ENCODE measurements around the gene CCDC78. TPM values are rescaled to one million over a fixed set of nuclear protein-coding genes. Genes with fewer than 3 reads are reported as not detected.
A peak's percentile ranks its signal among the peaks of the same experiment; 100 is the strongest.

Gene CCDC78
- total and polyA plus RNA-seq, 2 of the 13 experiments (the other 11 are each of a cell fraction or from before 2014, with no cell fraction given), result 0.53 to 1.5 TPM

DNA sequence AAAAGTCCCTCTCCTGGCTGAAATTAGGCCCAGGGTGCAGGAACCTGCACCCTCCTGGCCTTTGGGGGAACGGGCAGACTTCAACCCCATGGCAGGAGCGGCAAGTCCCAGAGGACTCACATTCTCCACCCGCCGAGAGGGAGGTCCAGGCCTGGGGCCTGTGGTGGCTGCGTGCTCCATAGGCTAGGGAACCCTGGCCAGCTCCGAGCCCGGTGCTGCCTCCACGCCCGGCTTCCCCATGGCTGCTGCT is 130 bp downstream of the CCDC78 start:
- ATAC-seq (peak; percentile 6), DNase-seq (ENCODE audit: low spot score) (no peak), FAIRE-seq (no peak)
- H3K9ac ChIP-seq (ENCODE audit: insufficient read depth, low read depth, low read length), result no peak overlapping the region
- peaks cover 0 to 3% of the 10 kb centered on the region in 2 experiments; a peak in 1 of 5 replicates for H3K27me3 ChIP-seq (ENCODE audit: control insufficient read depth in 1 of 2, insufficient read depth in 2 of 2, low read length in 2 of 2)
- no peak overlapping the region for H2AFZ ChIP-seq (ENCODE audit: low read length)
- H3K36me3 ChIP-seq (replicated peaks in 1 of 2; ENCODE audit: control insufficient read depth in 1 of 2, insufficient read depth in 2 of 2, low read length in 2 of 2), result no peaks in the 10 kb centered on the region
- BruUV-seq (replicated peaks), result no TSS peak
- H3K4me1 ChIP-seq (ENCODE audit: insufficient read depth, low read length), result peaks cover 19% of the 10 kb centered on the region
- no peak overlapping the region for H3K27ac ChIP-seq (ENCODE audit: extremely low read length, insufficient read depth, low read length)
- in situ Hi-C loops (cut with HindIII; ENCODE audit: extremely low pct_ligation_motif_present, low pct_unique_long_range_greater_than_20kb), result no loop called here
- H4K20me1 ChIP-seq (ENCODE audit: insufficient read depth, low read length), result no peaks in the 10 kb centered on the region
- ChIA-PET CTCF (ENCODE audit: low intra/inter-chr PET ratio, low total read pairs) (no interaction called here), POLR2A (interaction anchor here (1.2 to 2.6 kb wide), 3 partner anchors 10 to 35 kb away, joined by 3 to 14 read pairs (median 7); partner anchors contain the start of genes CIAO3 and MSLN)
- no peaks in the 10 kb centered on the region for H3K79me2 ChIP-seq (ENCODE audit: insufficient read depth, low read length)
- peak overlapping the region; percentile 94 for H3K4me2 ChIP-seq (ENCODE audit: low read depth, low read length)
- 5% methylated on average over 4 of the region's 9 CpGs for WGBS (ENCODE audit: low lambda C conversion rate)
- H3K9me3 ChIP-seq (ENCODE audit: low read length), result no peaks in the 10 kb centered on the region
- TF ChIP-seq NFKB2 (CRISPR knock-in tag; IDR thresholded peaks at IDR 0.05; ENCODE audit: borderline replicate concordance), result no peak
- TF ChIP-seq AGO1 (IDR thresholded peaks at IDR 0.05; ENCODE audit: low read depth, low read length, poor library complexity, severe bottlenecking), result peak; percentile 62
- intact Hi-C loops (cut with micrococcal nuclease; ENCODE audit: unreplicated experiment), result no loop called here
- H3K4me3 ChIP-seq (replicated peaks in 1 of 3; ENCODE audit: insufficient read depth in 1 of 3, low read depth in 2 of 3, low read length in 3 of 3), result peak overlapping the region in 1 of 3 experiments; percentile 82; a peak in 1 of 6 replicates

- 81% methylated on average over 3 of the region's 23 CpGs for WGBS (ENCODE audit: low lambda C conversion rate)
- POLR2A ChIA-PET, result interaction anchor here (1.2 to 2.6 kb wide), 3 partner anchors 10 to 35 kb away, joined by 3 to 14 read pairs (median 7); partner anchors contain the start of genes CIAO3 and MSLN
- in situ Hi-C loops (cut with HindIII; ENCODE audit: extremely low pct_ligation_motif_present, low pct_unique_long_range_greater_than_20kb), result no loop called here
These were observed 618 bp downstream of the CCDC78 start for GRCh38 chr16:725463-726187.

More at GRCh38 chr16:725463-726187, 618 bp downstream of the CCDC78 start:
- Histone ChIP-seq H3K4me3 (replicated peaks in 1 of 3; ENCODE audit: insufficient read depth in 1 of 3, low read depth in 2 of 3, low read length in 3 of 3) (no peak overlapping the region), H3K9ac (ENCODE audit: insufficient read depth, low read depth, low read length) (no peak overlapping the region), H3K27ac (ENCODE audit: extremely low read length, insufficient read depth, low read length) (no peak overlapping the region), H3K27me3 (ENCODE audit: control insufficient read depth in 1 of 2, insufficient read depth in 2 of 2, low read length in 2 of 2) (peaks cover 0 to 3% of the 10 kb centered on the region in 2 experiments; a peak in 1 of 5 replicates), H3K36me3 (replicated peaks in 1 of 2; ENCODE audit: control insufficient read depth in 1 of 2, insufficient read depth in 2 of 2, low read length in 2 of 2) (no peaks in the 10 kb centered on the region), H3K79me2 (ENCODE audit: insufficient read depth, low read length) (no peaks in the 10 kb centered on the region), H3K9me3 (ENCODE audit: low read length) (no peaks in the 10 kb centered on the region), H3K4me1 (ENCODE audit: insufficient read depth, low read length) (peaks cover 19% of the 10 kb centered on the region), H2AFZ (ENCODE audit: low read length) (no peak overlapping the region), H4K20me1 (ENCODE audit: insufficient read depth, low read length) (no peaks in the 10 kb centered on the region), H3K4me2 (ENCODE audit: low read depth, low read length) (no peak overlapping the region)
- ATAC-seq, result no peak
- CTCF ChIA-PET (ENCODE audit: low intra/inter-chr PET ratio, low total read pairs), result no interaction called here
- DNase-seq (ENCODE audit: low spot score), result no peak
- FAIRE-seq, result no peak
- peak; percentile 6; the same call in 1 of the 2 replicates for TF ChIP-seq POLR2G (IDR thresholded peaks at IDR 0.05; ENCODE audit: low read depth, low read length)
- 0 out of 2 replicates have a peak, but pooled peaks have one; percentile 4 for TF ChIP-seq NRL (CRISPR knock-in tag; IDR thresholded peaks at IDR 0.05; ENCODE audit: borderline replicate concordance)
- no peak for TF ChIP-seq HDAC1 (CRISPR knock-in tag; IDR thresholded peaks at IDR 0.05)
- TF ChIP-seq KDM2A (CRISPR knock-in tag; IDR thresholded peaks at IDR 0.05; ENCODE audit: borderline replicate concordance, low read depth), result peak; percentile 45; the same call in 1 of the 2 replicates
- TF ChIP-seq, protein P1, sequence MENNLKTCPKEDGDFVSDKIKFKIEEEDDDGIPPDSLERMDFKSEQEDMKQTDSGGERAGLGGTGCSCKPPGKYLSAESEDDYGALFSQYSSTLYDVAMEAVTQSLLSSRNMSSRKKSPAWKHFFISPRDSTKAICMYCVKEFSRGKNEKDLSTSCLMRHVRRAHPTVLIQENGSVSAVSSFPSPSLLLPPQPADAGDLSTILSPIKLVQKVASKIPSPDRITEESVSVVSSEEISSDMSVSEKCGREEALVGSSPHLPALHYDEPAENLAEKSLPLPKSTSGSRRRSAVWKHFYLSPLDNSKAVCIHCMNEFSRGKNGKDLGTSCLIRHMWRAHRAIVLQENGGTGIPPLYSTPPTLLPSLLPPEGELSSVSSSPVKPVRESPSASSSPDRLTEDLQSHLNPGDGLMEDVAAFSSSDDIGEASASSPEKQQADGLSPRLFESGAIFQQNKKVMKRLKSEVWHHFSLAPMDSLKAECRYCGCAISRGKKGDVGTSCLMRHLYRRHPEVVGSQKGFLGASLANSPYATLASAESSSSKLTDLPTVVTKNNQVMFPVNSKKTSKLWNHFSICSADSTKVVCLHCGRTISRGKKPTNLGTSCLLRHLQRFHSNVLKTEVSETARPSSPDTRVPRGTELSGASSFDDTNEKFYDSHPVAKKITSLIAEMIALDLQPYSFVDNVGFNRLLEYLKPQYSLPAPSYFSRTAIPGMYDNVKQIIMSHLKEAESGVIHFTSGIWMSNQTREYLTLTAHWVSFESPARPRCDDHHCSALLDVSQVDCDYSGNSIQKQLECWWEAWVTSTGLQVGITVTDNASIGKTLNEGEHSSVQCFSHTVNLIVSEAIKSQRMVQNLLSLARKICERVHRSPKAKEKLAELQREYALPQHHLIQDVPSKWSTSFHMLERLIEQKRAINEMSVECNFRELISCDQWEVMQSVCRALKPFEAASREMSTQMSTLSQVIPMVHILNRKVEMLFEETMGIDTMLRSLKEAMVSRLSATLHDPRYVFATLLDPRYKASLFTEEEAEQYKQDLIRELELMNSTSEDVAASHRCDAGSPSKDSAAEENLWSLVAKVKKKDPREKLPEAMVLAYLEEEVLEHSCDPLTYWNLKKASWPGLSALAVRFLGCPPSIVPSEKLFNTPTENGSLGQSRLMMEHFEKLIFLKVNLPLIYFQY (CRISPR knock-in tag; IDR thresholded peaks at IDR 0.05; ENCODE audit: borderline replicate concordance), result no peak
- TF ChIP-seq AGO2 (optimal IDR thresholded peaks at IDR 0.05; ENCODE audit: low read depth, low read length), result peak; percentile 51
- 0 out of 2 replicates have a peak, but pooled peaks have one; percentile 0 for TF ChIP-seq ZNF776 (CRISPR knock-in tag; IDR thresholded peaks at IDR 0.05)
- peak; percentile 56 for TF ChIP-seq AGO1 (IDR thresholded peaks at IDR 0.05; ENCODE audit: low read depth, low read length, poor library complexity, severe bottlenecking)
- BruUV-seq (replicated peaks), result no TSS peak
- intact Hi-C loops (cut with micrococcal nuclease; ENCODE audit: unreplicated experiment), result no loop called here
